NCI-H345 treated with DMSO at 0.1 percent for 48 hours (cell line): ENCODE data around the gene IGSF9B.

ENCODE experiments used
- DNase-seq: peaks from one replicate; lab custom pipeline; 2025; ENCODE audit not compliant: unreplicated experiment; lab: John Stamatoyannopoulos, UW

The IGSF9B gene

GRCh38 chr11:133864756-133865155 lies 92.0 kb downstream of the IGSF9B start:
- no peak for DNase-seq

- no peak for DNase-seq
These were observed 96.6 kb downstream of the IGSF9B start for GRCh38 chr11:133860151-133860550.
